Activated CD4-positive, alpha-beta T cell treated with anti-CD3 and anti-CD28 coated beads for 4 hours (primary cell): Measurements from ENCODE around the gene MFN1.
"Not testable (repeated sequence)": the region's sequence is repeated elsewhere in the genome, so short reads cannot be mapped to it uniquely, and the experiment has no call there.

Experiments
- DNase-seq, 2 donors: peaks; one replicate each; pipeline ENCODE4 v3.0.0-alpha.2; 2020

The MFN1 gene

GRCh38 chr3:179347345-179348194 lies at the start of gene MFN1:
Gene MFN1, plus strand, starts transcription at chr3:179347709. Its CDS starts 1,143 bp downstream, at chr3:179348852.
- DNase-seq, result peak; percentile 84 to 85

DNA sequence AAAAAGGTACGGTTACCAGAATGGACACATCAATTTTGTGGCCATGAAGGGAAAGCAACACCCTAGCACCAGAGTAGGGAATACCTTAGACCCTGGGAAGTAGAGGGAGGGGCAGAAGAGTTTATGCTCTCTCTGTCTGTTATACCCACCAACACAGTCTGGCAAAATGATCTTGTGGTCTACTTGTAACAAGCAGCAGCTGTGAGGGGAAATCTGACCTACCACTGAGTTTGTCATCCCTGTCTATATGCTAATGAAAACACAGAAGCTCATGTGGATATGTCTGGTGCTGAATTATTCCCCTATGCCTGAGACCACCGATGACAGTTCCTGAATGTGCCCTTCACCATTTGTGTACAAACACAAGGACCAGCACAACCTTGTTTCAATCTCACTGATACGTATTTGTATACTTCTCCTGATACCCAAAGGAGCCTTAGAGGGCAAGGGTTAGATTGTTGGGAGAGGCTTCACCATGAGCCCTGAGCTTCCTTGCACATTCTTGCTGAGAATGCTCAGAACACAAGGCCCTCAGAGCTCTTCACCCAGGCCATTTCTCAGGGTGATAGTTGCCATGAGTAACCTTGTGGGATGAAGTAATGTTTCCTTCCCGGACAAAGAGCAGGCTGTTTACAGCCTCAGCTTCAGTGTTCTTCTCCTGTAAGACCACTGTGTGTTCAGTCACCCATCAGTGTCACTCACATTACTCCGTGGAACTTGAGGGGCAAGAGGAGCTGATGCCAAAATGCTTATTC lies 49.4 kb upstream of the MFN1 start:
- no peak for DNase-seq

DNA sequence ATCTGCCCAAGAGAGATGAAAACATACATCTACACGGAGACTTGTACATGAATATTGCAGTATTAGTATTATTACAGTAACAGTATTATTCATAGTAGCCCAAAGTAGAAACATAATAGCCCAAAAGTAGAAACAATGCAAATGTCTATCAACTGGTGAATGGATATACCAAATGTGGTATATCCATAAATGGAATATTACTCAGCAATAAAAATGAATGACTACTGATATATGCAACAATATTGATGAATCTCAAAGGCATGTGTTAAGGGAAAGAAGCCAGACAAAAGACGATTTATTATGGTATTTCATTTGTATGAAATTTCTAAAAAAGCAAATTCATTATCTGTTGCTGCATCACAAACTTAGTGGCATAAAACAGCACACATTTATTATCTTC lies 48.2 kb upstream of the MFN1 start:
- no peak for DNase-seq

DNA sequence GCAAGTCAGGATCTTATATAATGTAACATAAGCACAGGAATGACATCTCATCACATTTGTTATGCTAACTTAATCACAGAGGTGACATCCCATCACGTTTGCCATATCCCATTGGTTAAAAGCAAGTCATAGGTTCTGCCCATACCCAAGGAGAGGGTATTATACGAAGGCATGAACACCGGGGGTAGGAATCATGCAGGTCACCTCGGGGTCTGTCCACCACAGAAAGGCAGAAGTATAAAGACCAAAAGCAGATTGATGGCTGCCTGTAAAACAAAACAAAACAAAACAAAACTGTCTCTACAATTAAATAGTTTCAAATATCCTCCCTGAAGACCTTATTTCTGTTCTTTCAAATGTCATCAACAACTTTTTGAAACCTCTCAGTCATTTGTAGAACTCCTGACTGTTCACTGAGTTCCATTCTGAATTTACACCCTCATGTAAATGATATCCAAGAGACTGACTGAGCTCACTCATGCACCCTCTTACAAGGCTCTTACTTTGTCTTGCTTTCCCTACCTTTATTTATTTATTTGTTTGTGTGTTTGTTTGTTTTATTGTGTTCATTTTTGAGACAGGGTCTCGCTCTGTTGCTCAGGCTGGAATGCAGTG lies 47.4 kb upstream of the MFN1 start:
- DNase-seq, result no peak

GRCh38 chr3:179301645-179302044 lies 45.9 kb upstream of the MFN1 start:
- no peak for DNase-seq

- no peak for DNase-seq
These were observed 45.4 kb upstream of the MFN1 start for GRCh38 chr3:179302111-179302510.

DNA sequence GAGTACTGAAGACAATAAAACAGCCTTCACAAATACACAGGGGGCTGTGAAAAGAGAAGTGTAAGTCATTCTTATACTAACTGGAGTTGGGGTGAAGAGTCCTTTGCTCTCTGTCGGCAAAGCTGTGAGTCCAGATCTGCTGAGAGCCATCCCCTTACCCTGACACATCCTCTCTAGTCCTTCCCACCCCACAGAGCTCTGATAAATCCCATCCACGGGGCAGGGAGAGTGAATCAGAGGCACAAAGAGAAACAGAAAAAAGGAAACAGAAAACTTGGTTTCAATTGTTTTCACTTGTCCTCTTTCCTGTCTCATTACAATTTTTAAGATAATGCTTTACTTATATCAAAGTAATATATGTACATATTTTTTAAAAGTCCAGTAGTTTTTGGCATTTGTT lies 42.9 kb upstream of the MFN1 start:
- DNase-seq, result no peak

GRCh38 chr3:179307362-179307761 lies 40.1 kb upstream of the MFN1 start:
- DNase-seq, result not testable (repeated sequence)

DNA sequence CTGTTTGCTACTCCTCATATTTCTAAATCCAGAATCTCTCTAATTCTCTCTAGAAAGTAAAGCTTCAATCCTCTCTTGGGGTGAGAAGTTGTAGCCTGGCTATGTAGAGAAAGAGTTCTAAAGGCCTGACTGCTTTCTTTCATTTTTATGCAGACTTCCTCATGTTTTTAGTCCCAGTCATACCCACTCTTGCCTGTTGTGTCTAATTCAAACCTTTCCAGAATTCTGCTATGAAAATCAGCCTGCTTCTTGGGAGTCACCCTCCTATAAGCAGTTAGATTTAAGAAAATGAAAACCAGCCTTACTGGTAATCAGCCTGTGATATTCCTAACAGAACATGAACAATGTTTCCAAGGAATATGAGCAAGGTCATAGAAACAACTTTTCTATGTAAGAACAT lies 39.5 kb upstream of the MFN1 start:
- DNase-seq, result no peak

DNA sequence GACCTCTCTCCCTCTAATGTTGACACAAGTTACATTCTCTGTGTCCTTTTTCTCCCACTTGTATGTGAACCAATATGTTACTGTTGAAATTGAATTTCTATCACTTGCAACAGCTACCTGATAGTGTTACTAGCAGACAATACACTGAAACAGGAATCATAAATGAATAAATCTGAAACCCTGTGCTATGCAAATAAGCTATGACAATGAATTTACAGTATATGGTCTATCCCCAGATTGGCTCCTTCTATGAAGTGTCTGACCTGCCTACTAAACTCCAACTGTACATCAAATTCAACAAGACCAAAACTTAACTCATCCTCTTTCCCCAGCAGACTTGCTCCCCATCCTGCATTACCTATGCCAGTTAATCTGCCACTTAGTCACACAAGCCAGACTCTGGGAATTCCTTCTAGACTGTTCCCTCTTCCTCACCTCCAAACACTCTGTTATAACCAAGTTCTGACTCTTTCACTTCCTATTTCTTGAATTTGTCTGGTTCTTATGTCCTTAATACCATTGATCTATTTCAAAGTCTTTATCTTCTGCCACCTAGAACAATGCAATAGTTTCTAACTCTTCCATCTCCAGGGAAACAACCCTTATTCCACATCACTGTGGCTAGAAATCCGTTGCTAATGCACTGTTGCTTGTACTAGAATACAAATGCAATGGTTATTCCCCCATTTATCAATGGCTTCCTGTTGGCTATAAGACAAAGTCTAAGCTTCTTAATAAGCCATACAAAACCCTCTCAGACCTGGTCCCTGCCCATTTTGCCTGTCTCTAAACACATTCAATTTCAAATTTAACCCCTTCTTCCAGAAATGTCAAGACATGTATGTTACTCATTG lies 38.1 kb upstream of the MFN1 start:
- no peak for DNase-seq

- DNase-seq, result no peak
These were observed 28.6 kb upstream of the MFN1 start for GRCh38 chr3:179318876-179319275.

DNA sequence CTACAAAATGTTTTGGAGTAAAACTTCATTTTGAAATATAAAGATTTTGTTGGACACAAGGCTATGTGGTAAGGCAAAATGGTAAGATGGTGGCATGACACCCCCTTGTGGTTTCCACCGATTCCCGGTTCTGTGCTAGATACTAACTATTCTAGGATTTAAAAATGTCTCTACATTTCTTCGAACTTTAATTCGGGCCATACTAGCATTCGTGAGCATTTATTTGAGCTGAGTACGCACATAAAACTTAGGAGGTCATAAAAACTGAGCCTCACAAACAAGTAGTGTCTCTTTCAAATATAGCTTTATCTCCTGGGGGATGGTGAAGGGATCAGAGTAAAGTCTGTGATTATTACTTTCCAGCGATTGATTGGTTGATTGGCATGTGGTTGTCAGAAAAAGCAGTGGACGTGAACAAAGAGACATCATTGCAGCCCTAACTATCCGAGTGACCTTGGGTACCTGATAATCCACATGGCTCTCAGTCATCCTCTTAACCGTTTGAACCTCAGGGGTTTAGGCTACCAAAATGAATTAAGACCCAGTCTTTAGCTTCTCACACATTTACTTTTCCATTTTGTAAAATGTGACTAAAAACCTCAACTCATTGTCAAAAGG lies 25.7 kb upstream of the MFN1 start:
- DNase-seq, result peak in 1 of 2 donors; percentile 10

- peak; percentile 79 to 85 for DNase-seq
These were observed 25.0 kb upstream of the MFN1 start, which contains the start of gene ZNF639 for GRCh38 chr3:179322286-179323196. Gene ZNF639, plus strand, starts transcription at chr3:179323031. Its CDS starts 5,263 bp downstream, at chr3:179328294.

DNA sequence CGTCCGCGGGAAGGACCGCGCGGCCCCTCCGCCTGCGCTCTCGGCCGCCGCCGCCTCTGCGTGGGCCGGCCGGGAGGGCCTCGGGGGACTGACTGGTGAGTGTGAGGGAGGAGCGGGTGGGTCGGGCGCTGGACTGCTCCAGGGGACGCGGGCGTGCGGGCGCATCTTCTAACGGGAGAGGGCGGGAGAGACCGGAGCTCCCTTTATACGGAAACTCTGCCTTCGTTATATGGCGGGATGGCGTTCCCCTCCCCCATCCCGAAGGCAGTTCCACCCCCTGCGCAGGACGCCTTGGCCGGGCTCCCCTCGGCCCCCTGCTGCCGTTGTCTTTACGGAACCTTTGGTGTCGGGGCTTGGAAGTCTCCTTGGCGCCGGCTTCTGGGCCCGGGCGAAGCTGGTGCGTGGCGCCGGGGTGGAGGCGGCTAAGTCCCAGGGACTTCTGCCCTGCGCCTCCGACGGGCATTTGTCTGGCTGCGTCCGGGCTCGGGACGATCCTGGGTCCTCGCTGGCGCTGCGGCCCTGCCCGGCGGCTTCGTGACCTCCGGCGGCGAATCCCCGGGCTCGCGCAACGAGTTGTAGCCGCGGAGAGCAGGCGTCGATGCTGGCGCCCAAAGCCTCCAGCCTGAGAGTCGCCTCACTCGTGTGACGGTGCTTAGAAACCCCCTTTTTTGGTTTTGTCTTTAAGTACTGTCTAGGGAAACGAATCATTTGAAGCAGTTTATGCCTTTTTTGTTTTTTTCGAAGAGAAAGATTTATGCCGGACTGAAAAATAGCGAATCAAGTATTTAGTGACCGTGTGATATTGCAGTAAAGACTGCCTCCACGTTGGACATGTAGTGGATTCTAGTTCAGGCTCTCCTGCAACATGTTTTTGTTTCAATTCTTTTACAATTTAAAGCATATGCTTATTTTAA lies 24.1 kb upstream of the MFN1 start:
- peak; percentile 57 to 58 for DNase-seq

DNA sequence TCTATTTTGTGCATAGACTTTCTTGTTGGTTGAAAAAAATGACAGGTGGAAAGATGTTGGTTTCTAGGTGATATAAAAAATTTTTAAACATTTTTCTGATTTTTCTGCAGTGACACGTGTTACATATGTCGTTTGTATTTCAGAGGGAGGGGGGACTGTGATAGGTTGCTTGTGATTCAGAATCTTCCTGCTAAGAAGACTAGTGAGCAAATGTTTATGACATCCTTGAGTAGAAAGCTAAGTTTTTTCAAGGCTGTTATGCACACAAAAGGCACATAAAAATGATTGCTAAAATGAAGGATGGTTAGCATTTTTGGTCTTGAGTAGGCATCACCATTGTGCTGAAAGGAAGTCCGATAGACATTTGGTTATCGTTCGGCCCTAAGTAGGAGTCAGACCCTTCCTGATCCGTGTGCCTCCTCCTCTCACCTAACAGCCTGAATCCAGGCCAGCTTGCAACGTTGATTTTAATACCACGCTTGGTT lies 23.2 kb upstream of the MFN1 start:
- no peak for DNase-seq

DNA sequence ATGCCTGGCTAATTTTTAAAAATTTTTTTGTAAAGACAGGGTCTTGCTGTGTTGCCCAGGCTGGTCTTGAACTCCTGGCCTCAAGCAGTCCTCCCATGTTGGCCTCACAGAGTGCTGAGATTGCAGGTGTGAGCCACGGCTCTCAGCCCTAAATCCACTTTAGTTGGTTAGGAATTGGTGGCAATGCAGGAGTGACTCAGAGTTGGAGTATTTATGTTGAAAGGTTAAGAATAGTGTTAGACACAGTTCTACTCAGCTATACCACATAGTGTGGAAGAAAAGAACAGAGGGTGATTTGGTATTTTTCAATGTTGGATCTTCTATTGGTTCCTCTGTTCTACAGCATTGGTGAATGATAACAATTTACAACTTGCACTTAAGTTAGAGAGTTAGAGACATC lies 17.1 kb upstream of the MFN1 start:
- DNase-seq, result no peak

DNA sequence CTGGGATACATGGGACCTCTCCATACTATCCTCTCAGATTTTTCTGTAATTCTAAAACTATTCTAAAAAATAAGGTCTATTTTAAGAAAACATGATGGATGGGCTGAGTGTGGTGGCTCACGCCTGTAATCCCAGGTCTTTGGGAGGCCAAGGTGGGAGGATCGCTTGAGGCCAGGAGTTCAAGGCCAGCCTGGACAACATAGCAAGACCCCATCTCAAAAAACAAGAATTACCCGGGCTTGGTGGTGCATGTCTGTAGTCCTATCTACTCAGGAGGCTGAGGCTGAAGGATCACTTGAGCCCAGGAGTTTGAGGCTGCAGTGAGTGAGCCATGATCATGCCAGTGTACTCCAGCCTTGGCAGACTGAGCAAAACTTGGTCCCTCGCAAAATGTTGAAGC lies 15.3 kb upstream of the MFN1 start:
- DNase-seq, result no peak

DNA sequence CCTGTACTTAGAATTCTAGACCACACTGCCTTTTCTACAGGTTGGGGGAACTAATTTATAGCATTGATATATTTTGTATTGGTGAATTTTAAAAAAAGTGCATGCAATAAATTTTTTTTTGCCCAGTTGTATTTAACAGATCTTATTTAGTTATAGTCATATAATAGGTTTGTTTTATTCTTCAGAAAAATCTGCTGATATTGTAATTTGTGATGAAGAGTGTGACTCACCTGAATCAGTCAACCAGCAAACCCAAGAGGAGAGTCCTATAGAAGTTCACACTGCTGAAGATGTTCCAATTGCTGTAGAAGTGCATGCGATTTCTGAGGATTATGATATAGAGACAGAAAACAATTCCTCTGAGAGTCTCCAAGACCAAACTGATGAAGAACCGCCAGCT lies 14.4 kb upstream of the MFN1 start:
- no peak for DNase-seq

DNA sequence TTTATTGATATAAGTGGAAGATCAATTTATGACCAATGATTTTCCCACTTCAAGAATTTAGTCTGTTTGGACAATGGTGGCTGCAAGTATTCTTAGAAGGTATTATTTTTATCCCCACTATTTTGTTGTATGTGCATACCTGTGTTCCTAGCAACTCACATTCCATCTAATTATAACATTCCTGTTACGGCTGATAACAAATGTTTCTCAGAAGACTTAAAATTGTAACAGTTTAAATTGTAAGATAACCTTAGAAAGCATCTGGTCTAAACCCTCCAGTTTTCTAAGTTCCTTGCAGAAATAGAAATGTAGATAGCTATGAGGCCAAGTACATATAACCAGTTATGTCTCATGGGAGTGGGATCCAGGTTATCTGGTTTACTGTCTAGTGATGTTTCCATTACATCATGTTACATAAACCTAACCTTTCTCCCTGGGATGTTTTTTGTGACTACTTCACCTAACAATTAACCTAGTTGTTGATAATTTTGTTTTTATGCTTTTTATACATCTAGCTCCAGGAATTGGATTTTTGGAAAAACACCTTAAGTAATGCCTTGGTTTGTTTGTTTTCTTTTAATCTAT lies 11.1 kb upstream of the MFN1 start:
- no peak for DNase-seq
